Activated CD4-positive, alpha-beta T cell treated with anti-CD3 and anti-CD28 coated beads for 48 hours (primary cell): ENCODE measurements around the gene IREB2.
"Not testable (repeated sequence)": the region's sequence is repeated elsewhere in the genome, so short reads cannot be mapped to it uniquely, and the experiment has no call there.

Source experiments
- DNase-seq: peaks from one replicate; pipeline ENCODE4 v3.0.0-alpha.2; 2020

Gene IREB2

DNA sequence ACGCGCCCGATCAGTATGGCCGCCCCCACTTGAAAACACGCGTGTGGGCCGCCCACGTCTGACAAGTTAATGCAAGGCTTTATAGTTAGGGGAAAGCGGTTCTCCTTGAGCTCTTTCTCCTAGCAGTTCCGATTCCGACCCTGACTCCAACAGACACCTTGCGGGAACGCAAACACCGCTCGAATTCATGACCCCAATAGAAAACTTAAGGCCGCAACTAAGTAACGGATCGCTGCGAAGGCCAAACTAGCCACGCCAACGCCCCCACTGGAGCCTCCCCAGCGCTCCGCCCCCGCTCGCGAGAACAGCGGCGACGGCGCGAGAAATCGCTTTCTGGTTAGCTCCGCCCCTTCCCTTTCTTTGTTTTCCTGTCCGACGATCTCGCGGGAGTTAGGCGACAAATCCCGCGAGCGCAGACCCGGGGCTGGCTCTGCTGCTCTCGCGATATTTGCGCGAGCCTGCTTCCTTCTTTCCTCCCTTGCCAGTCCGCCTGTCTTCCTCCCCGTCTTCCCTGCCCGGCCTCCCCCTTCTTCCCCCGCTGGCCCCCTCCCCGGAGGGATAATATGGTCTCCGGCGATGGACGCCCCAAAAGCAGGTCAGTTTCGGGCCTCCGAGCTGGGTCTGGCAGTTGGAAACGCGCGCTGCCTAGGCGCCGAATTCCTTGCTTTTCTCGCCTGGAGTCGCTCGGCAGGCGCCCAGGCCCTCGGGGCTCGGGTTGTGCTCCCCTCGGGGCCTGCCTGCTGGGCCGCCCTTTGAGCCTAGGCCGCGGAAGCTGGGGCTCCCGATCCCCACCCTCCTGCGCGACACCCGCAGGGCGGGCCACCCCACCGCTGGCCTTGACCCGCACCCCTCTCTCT is at the start of gene IREB2:
Gene IREB2 (plus strand): TSS at position 455 of the 857 bp plus-strand sequence. CDS start 122 bp downstream, at position 577.
- peak; percentile 98 for DNase-seq

GRCh38 chr15:78388865-78389264 is 49.2 kb upstream of the IREB2 start:
- DNase-seq, result no peak

GRCh38 chr15:78389322-78389721 is 48.7 kb upstream of the IREB2 start:
- DNase-seq, result no peak

- no peak for DNase-seq
Measured at GRCh38 chr15:78389738-78390137, 48.3 kb upstream of the IREB2 start.

DNA sequence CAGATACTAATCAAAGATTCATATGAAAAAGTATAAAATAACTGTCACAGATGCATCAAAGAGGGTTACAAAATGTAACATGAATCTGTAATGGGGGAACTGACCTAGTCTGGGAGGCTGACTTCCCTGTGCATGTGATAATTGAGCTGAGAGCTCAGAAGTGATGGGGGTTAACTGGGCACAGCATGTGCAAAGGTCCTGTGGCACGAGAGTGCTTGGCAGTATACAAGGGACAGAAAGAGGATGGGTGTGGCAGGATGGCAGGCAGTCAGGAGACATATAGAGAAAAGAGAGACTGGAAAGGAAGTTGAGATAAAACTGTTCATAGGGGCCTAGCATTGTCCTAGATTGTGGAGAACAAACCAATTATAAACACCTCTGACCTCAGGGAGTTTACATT is 47.8 kb upstream of the IREB2 start:
- DNase-seq, result no peak

GRCh38 chr15:78390826-78391225 is 47.2 kb upstream of the IREB2 start:
- no peak for DNase-seq

DNA sequence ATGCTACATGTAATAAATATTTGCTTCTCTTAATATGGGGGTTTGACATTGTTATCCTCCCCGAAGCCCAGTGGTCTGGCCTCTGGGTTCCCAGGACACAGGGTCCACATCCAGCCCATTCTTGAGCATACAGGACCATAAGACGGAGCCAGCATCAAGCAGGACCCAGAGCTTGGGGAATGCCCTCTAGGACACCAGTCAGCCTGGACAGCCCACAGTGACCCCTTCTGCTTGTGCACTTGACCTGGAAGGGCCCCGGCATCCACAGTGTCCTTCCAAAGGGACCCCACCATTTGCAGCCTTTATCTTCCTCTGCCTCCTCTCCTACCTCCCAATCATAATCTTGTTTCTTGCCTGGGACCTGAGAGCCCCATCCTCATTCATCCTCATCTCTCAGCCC is 46.2 kb upstream of the IREB2 start:
- no peak for DNase-seq

GRCh38 chr15:78392430-78392829 is 45.6 kb upstream of the IREB2 start:
- DNase-seq, result no peak

GRCh38 chr15:78393137-78393536 is 44.9 kb upstream of the IREB2 start:
- DNase-seq, result no peak

DNA sequence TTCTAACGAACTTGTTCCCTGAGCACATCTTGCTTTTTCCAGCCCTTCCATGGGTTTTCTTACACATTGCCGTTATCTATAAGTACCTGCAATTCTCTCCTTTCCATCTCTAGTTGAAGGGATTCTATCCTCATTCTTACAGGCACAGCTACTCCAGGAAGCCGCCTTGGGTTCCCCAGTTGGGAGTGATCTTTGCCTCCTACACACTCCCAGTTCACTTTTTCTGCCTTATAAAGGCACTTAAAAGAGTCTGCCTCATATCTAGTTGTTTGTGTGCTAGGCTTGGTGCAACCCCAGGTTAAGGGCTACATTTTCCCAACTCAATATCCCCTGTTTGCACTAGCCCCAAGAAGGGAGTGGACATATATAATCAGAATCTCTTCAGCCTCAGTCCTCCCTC is 44.0 kb upstream of the IREB2 start:
- no peak for DNase-seq

- DNase-seq, result no peak
Measured at GRCh38 chr15:78394981-78395616, 42.9 kb upstream of the IREB2 start.

DNA sequence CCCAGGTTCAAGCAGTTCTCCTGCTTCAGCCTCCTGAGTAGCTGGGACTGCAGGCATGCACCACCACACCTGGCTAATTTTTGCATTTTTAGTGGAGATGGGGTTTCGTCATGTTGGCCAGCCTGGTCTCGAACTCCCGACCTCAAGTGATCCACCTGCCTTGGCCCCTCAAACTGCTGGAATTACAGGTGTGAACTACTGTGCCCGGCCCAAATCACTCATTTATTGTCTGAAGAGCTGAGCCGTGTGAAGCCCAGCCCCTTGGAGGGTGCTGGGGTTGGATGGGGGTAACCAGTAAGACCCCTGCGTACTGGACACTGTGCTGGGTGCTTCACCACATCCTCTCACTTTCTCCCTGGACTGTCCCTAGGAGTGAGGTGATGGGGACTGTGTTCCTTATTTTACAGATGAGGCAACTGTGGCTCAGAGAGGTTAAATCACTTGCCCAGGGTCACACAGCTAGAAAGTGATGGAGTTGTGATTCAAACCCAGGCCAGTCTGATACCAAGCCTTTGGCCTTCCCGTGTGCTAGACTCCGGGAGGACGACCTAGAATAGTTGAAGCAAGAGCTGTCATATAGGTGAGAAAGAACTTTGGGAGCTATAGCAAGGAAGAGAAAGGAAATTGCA is 41.7 kb upstream of the IREB2 start:
- no peak for DNase-seq

- DNase-seq, result no peak
Measured at GRCh38 chr15:78396976-78397375, 41.0 kb upstream of the IREB2 start.

DNA sequence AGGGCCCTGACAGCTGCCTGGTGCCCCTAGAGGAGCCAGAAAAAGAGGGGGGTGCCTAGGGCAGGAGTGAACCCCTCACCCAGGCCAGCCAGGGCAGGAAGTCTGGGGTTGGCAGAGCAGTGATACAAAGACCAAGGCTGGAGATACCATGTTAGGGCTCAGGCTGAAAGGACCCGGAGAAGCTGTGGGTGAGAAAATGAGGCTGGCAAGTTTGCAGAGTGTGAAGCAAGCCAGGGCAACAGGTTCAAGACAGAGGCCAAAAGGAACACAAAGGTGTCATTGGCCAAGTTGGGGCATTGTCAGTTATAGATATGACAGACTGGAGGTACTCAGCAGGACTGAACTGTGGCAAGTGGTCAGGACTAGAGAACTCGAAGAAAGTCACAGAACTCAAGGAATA is 40.6 kb upstream of the IREB2 start:
- no peak for DNase-seq

GRCh38 chr15:78398076-78398825 is 39.8 kb upstream of the IREB2 start:
- DNase-seq, result no peak

DNA sequence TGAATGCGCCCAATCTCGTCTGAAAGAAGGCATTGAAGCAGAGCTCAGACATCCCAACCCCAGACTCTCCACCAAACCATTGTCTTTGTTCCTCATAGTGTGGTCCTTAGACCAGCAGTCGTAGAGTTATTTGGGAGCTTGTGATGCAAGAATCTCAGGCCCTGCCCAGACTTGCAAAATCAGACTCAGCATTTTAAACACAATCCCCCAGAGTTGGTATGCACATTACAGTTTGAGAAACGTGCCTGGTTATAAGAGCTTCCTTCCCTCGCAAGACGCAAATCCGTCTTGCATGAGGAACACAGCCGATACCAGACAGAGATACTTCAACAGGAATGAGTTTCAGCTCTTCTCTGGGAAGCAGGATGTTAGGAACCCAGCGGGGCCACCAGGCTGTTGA is 38.9 kb upstream of the IREB2 start:
- no peak for DNase-seq

DNA sequence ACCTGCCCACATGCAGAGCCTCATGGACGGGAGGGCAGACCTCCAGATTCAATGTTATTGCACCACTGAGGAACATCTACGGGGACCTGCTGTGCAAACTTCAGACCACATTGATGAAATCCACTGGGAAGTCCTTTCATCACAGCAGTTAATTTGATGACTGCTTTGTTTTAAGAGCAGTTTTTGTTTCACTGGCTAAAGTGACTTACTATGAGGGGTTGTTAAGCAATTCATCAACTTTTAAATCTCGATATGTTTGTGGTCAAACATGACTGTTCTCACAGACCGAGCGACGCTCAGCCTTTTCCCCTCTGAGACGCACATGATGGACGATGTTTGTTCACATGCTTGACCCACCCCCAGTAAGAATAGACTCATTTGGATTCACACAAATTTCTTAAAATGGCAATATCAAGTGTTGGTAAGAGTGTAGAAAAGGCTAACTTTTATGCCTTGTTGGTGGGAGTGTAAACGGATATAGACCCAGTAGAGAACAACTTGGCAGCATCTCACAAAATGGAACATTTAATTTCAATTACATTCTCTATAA is 35.9 kb upstream of the IREB2 start:
- no peak for DNase-seq

- no peak for DNase-seq
Measured at GRCh38 chr15:78404125-78404524, 33.9 kb upstream of the IREB2 start.

- not testable (repeated sequence) for DNase-seq
Measured at GRCh38 chr15:78404796-78405195, 33.2 kb upstream of the IREB2 start.

DNA sequence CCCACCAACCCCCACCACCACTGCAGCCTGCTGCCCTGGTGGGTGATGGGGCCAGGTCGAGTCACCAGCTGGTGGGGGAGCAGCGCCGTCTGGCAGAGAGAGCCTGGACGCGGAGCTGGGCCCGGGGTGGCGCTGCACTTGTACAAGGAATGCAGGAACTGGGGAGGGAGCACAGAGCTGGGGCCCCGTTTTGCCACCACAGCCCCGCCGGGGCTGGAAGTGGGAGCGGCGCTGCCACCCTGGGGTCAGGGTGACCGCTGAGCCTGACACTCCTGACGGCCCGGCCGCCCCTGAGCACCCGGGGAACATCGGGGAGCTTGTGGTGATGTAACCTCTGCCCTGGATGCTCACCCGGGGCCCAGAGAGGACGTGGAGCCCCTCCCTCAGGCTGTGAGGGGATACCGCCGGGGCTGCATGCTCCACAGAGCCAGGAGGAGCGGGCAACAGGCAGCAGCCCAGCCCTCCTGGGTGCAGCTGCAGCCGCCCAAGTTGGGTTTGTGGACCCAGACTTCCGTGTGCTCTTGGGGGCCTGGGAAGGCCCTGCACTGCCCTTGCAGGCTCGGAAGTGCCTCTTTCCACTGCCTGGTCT is 32.6 kb upstream of the IREB2 start:
- no peak for DNase-seq

DNA sequence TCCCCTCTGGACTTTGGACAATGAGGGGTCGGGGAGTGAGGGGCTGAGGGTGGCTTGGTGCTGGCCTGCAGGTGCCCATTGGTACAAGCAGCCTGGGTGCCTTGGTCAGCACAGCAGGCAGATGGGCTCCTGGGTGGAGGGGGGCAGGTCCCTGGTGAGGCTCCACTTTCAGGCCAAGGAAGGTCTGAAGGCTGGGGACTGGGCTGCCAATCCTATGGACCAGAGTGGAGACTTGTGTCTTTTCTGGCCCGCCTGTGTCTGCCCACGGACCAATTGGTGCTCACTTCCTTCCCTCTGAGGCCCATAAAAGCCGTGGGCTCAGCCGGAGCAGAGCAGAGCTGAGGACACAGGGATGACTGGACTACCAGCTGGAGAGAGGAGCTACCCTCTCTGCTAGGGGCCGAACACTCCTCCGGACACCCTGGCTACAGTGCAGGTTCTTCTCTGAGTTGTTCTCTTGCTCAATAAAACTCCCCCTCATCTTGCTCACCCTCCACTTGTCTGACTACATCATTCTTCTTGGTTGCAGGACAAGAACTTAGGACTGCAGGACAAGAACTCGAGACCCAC is 31.9 kb upstream of the IREB2 start:
- no peak for DNase-seq
